KMS-11 (cell line): ENCODE data around the gene SVOPL.

Experiments
- H2AFZ ChIP-seq: fragments of 200-600 bp; sonication (generic); 2 replicates; pipeline ENCODE4 v1.6.1; 2016; ENCODE audit warnings: antibody characterized with exemption, mixed run types, low read depth
- H3K27ac ChIP-seq: fragments of 200-600 bp; sonication (generic); 2 replicates; pipeline ENCODE4 v1.6.1; 2016; ENCODE audit warnings: mild to moderate bottlenecking, mixed run types
- H3K27me3 ChIP-seq: fragments of 200-600 bp; sonication (generic); 2 replicates; pipeline ENCODE4 v1.6.1; 2017; ENCODE audit warnings: mild to moderate bottlenecking, low read depth, mixed run types, moderate library complexity; ENCODE audit not compliant: insufficient read depth
- H3K36me3 ChIP-seq: fragments of 200-600 bp; sonication (generic); 2 replicates; pipeline ENCODE4 v1.6.1; 2017; ENCODE audit warnings: mild to moderate bottlenecking, mixed run types; ENCODE audit not compliant: insufficient read depth
- H3K4me1 ChIP-seq: fragments of 200-600 bp; sonication (generic); 2 replicates; pipeline ENCODE4 v1.6.1; 2016; ENCODE audit warnings: mild to moderate bottlenecking, low read depth, mixed run types; ENCODE audit not compliant: poor library complexity, severe bottlenecking
- H3K4me2 ChIP-seq: fragments of 200-600 bp; sonication (generic); 2 replicates; pipeline ENCODE4 v1.7.0; 2016; ENCODE audit warnings: mild to moderate bottlenecking, mixed run types
- H3K4me3 ChIP-seq: fragments of 200-600 bp; sonication (generic); IDR thresholded peaks from 2 replicates; pipeline ENCODE4 v1.6.1; 2017; ENCODE audit warnings: low read depth, low read length, mixed read lengths; ENCODE audit not compliant: insufficient read depth
- H3K79me2 ChIP-seq: fragments of 200-600 bp; sonication (generic); 2 replicates; pipeline ENCODE4 v1.6.1; 2016; ENCODE audit warnings: low read depth, mixed run types; ENCODE audit not compliant: insufficient read depth
- H3K9ac ChIP-seq: fragments of 200-600 bp; sonication (generic); 2 replicates; pipeline ENCODE4 v1.6.1; 2016; ENCODE audit warnings: mild to moderate bottlenecking, mixed run types
- H4K20me1 ChIP-seq: fragments of 200-600 bp; sonication (generic); 2 replicates; pipeline ENCODE4 v1.6.1; 2016; ENCODE audit warnings: mild to moderate bottlenecking, mixed run types; ENCODE audit not compliant: insufficient read depth
- TF ChIP-seq, protein P1 (sequence below): fragments of 200-600 bp; sonication (generic); conservative IDR thresholded peaks from 2 replicates; pipeline ENCODE4 v1.6.1; 2017; ENCODE audit warnings: low read depth, mild to moderate bottlenecking, antibody characterized with exemption, low read length, moderate library complexity, mixed read lengths

Gene SVOPL

DNA sequence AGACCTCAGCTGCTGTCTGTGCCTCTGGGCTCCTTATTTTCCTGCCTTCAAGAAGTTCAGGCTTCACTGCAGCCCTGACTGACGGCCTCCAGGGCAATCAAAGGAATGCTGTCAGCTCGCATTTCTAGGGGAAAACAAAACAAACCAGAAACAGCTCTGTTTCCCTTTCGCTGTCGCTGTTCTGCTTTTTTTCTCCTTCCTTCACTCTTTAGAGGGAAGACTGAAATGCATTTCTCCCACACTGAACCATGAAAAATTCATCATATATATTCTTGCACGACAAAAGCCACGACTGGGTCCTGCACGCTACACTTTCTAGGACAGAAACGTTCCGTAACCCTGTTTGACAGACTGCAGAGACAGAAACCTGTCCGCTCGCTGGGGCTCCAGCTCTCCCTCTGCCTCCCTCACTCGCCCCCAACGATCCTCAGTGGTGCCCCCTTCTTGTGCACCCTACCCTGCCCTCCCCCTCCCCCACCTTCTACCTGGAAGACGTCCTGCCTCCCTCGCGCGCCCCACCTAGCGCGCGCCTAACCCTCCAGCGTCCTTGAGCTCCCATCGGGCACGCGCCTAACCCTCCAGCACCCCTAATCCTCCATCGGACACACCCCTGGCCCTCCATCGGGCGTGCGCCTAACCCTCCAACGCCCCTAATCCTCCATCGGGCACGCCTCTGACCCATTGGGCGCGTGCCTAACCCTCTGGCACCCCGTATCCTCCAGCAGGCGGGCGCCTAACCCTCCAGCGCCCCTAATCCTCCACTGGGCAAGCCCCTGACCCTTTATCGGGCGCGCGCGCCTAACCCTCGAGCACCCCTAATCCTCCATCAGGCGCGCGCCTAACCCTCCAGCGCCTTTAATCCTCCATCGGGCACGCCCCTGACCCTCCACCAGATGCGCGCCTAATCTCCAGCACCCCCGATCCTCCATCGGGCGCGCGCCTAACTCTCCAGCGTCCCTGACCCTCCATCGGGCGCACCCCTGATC, 37.1 kb downstream of the SVOPL start:
- Histone ChIP-seq H3K36me3 (no peaks in the 10 kb centered on the region), H3K79me2 (no peaks in the 10 kb centered on the region), H4K20me1 (no peaks in the 10 kb centered on the region), H2AFZ (no peak overlapping the region), H3K27me3 (no peaks in the 10 kb centered on the region), H3K4me2 (no peak overlapping the region), H3K9ac (no peak overlapping the region), H3K4me1 (no peaks in the 10 kb centered on the region), H3K4me3 (no peak overlapping the region), H3K27ac (no peak overlapping the region)
- TF ChIP-seq, protein P1, sequence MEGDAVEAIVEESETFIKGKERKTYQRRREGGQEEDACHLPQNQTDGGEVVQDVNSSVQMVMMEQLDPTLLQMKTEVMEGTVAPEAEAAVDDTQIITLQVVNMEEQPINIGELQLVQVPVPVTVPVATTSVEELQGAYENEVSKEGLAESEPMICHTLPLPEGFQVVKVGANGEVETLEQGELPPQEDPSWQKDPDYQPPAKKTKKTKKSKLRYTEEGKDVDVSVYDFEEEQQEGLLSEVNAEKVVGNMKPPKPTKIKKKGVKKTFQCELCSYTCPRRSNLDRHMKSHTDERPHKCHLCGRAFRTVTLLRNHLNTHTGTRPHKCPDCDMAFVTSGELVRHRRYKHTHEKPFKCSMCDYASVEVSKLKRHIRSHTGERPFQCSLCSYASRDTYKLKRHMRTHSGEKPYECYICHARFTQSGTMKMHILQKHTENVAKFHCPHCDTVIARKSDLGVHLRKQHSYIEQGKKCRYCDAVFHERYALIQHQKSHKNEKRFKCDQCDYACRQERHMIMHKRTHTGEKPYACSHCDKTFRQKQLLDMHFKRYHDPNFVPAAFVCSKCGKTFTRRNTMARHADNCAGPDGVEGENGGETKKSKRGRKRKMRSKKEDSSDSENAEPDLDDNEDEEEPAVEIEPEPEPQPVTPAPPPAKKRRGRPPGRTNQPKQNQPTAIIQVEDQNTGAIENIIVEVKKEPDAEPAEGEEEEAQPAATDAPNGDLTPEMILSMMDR, result no peak

DNA sequence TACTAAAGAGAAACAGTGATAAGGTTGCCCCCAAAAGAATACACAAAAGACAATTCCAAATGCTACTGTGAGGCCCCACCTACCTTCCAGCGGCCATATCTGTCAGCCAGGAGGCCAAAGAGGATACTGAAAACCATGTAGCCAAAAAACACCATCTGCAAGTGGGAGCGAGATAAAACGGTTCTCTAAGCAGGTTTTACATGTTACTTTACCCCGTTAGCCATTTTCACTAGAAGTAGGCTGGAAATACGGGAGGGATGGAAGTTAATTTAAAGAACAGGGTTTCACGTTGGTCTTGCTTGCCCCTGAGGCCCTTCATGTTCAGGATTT, 38.2 kb downstream of the SVOPL start:
- TF ChIP-seq, protein P1, result no peak

DNA sequence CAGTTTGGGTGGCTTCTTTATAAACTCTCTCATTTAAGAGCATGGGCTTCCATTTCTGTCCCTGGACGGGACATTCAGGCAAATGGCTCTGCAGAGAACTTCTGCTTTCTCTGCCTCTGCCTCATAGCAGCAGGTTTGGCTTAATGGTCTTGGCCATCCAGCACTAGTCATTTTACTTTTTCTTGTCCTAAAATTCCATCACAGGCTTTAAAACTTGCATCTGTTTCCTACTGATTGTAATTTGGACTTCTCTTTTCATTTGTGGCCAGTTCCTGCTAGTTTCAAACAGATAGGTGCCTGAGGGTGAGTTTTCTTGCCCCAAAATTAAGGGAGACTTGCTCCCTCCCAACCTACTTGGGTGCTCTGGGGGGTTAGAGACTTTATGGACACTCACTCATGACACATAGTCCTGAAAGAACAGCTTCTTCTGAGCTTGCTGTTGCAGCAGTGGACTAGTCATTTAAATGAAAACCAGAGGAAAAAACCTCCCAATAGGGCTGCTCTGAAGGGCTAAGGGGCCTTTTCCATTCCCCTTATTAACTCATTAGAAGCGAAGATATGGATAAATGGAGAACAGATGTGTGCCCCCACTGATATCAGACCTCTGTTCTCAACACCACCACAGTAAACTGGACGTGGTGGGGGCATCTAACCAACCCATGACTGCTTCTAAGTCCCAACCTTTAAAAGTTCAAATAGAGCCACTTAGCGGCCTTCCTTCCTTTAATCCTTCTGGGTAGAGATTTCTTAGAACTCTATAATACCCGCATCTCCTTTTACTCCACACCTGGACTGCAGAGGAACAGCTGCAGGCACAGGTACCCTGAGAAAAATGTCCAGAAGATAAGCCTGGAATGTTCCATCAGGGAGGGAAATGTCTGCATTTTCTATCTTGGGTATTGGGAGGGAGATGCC, 38.8 kb downstream of the SVOPL start:
- Histone ChIP-seq H3K4me3 (no peak overlapping the region), H3K36me3 (no peaks in the 10 kb centered on the region), H2AFZ (no peak overlapping the region), H3K9ac (no peak overlapping the region), H3K4me2 (no peak overlapping the region), H3K79me2 (no peaks in the 10 kb centered on the region), H4K20me1 (no peaks in the 10 kb centered on the region), H3K4me1 (no peaks in the 10 kb centered on the region), H3K27me3 (no peaks in the 10 kb centered on the region), H3K27ac (no peak overlapping the region)
- TF ChIP-seq, protein P1, result no peak

More for the DNA sequence above, 38.2 kb downstream of the SVOPL start:
- H3K79me2 ChIP-seq, result no peaks in the 10 kb centered on the region
- no peak overlapping the region for H3K4me2 ChIP-seq
- no peak overlapping the region for H3K27ac ChIP-seq
- H3K36me3 ChIP-seq, result no peaks in the 10 kb centered on the region
- no peaks in the 10 kb centered on the region for H3K4me1 ChIP-seq
- no peaks in the 10 kb centered on the region for H3K27me3 ChIP-seq
- H2AFZ ChIP-seq, result no peak overlapping the region
- no peak overlapping the region for H3K9ac ChIP-seq
- no peak overlapping the region for H3K4me3 ChIP-seq
- H4K20me1 ChIP-seq, result no peaks in the 10 kb centered on the region

DNA sequence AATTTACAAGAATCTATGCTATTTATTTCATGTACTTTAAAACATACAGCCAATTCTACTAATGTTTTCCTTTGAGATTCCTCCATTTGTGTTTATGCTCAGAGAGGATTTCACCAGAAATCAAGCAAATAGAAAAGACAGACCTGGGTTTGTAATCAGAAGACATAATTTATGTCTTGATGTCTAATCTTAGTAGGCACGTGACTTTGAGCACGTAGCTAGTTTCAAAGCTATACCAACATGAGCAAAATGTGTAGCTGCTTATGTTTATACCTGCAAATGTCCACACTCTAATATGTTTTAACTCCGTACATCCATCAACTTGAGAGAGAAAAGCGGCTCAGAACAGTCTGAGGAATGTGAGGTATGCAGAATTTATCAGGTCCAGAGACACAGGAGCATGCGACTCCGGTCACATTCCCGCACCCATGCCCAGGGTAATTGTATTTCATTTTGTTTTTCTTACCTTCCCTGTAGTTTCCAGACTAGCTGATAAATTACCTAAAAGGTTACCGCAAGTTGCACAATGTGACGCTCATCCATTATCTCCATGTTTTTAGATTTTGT, 40.0 kb downstream of the SVOPL start:
- no peak overlapping the region for H2AFZ ChIP-seq
- TF ChIP-seq, protein P1, result no peak
- H3K9ac ChIP-seq, result no peak overlapping the region
- H3K27ac ChIP-seq, result no peak overlapping the region
- H3K36me3 ChIP-seq, result no peaks in the 10 kb centered on the region
- no peaks in the 10 kb centered on the region for H3K27me3 ChIP-seq
- H4K20me1 ChIP-seq, result no peaks in the 10 kb centered on the region
- H3K4me1 ChIP-seq, result no peaks in the 10 kb centered on the region
- H3K4me2 ChIP-seq, result no peak overlapping the region
- no peak overlapping the region for H3K4me3 ChIP-seq
- H3K79me2 ChIP-seq, result no peaks in the 10 kb centered on the region
